Measurements from ENCODE around the gene CYB561D2. TPM values are rescaled to one million over a fixed set of nuclear protein-coding genes. Genes with fewer than 3 reads are reported as not detected.

Gene CYB561D2
- total and polyA plus RNA-seq, 2 experiments from 2014 or later: 10.7 to 23.8 TPM

- Histone ChIP-seq H3K4me3 (no peak overlapping the region), H3K27ac (no peak overlapping the region), H3K4me1 (ENCODE audit: low read depth) (no peaks in the 10 kb centered on the region), H3K36me3 (no peaks in the 10 kb centered on the region), H3K9me3 (ENCODE audit: low read depth) (no peaks in the 10 kb centered on the region), H3K27me3 (no peaks in the 10 kb centered on the region)
- DNase-seq (ENCODE audit: low read depth in 1 of 2, low spot score in 1 of 2): peak in 1 of 2 donors; percentile 49
- peak; percentile 38 for TF ChIP-seq CTCF (IDR thresholded peaks at IDR 0.05; ENCODE audit: low read depth, low read length)
Measured at GRCh38 chr3:50388016-50388719, 37.5 kb downstream of the CYB561D2 start.

- no peak for DNase-seq (ENCODE audit: low read depth in 1 of 2, low spot score in 1 of 2)
- no peaks in the 10 kb centered on the region for H3K4me1 ChIP-seq (ENCODE audit: low read depth)
- H3K4me3 ChIP-seq: no peak overlapping the region
- no peaks in the 10 kb centered on the region for H3K27me3 ChIP-seq
- TF ChIP-seq CTCF (IDR thresholded peaks at IDR 0.05; ENCODE audit: low read depth, low read length): no peak
- H3K36me3 ChIP-seq: no peaks in the 10 kb centered on the region
- no peak overlapping the region for H3K27ac ChIP-seq
- H3K9me3 ChIP-seq (ENCODE audit: low read depth): no peaks in the 10 kb centered on the region
Measured at GRCh38 chr3:50388720-50389413, 38.2 kb downstream of the CYB561D2 start.

GRCh38 chr3:50389414-50389767 is 38.7 kb downstream of the CYB561D2 start:
- no peak for TF ChIP-seq CTCF (IDR thresholded peaks at IDR 0.05; ENCODE audit: low read depth, low read length)
- no peak for DNase-seq (ENCODE audit: low read depth in 1 of 2, low spot score in 1 of 2)
- H3K27me3 ChIP-seq: no peaks in the 10 kb centered on the region
- no peaks in the 10 kb centered on the region for H3K4me1 ChIP-seq (ENCODE audit: low read depth)
- no peaks in the 10 kb centered on the region for H3K36me3 ChIP-seq
- no peak overlapping the region for H3K27ac ChIP-seq
- H3K9me3 ChIP-seq (ENCODE audit: low read depth): no peaks in the 10 kb centered on the region
- no peak overlapping the region for H3K4me3 ChIP-seq

GRCh38 chr3:50390508-50391224 is 40.0 kb downstream of the CYB561D2 start:
- no peak for TF ChIP-seq CTCF (IDR thresholded peaks at IDR 0.05; ENCODE audit: low read depth, low read length)
- no peaks in the 10 kb centered on the region for H3K4me1 ChIP-seq (ENCODE audit: low read depth)

GRCh38 chr3:50392101-50392715 is 41.5 kb downstream of the CYB561D2 start:
- no peak for TF ChIP-seq CTCF (IDR thresholded peaks at IDR 0.05; ENCODE audit: low read depth, low read length)
- Histone ChIP-seq H3K27ac (no peak overlapping the region), H3K27me3 (no peaks in the 10 kb centered on the region), H3K4me3 (no peak overlapping the region), H3K4me1 (ENCODE audit: low read depth) (no peaks in the 10 kb centered on the region), H3K9me3 (ENCODE audit: low read depth) (no peaks in the 10 kb centered on the region), H3K36me3 (no peaks in the 10 kb centered on the region)
- DNase-seq (ENCODE audit: low read depth in 1 of 2, low spot score in 1 of 2): no peak

More at GRCh38 chr3:50390508-50391224, 40.0 kb downstream of the CYB561D2 start:
- DNase-seq (ENCODE audit: low read depth in 1 of 2, low spot score in 1 of 2): no peak
- no peak overlapping the region for H3K27ac ChIP-seq
- no peaks in the 10 kb centered on the region for H3K27me3 ChIP-seq
- H3K9me3 ChIP-seq (ENCODE audit: low read depth): no peaks in the 10 kb centered on the region
- no peaks in the 10 kb centered on the region for H3K36me3 ChIP-seq
- H3K4me3 ChIP-seq: no peak overlapping the region
